ENCODE results near the gene AIFM3.
"Not testable (repeated sequence)": the region's sequence is repeated elsewhere in the genome, so short reads cannot be mapped to it uniquely, and the experiment has no call there.

AIFM3 gene

DNA sequence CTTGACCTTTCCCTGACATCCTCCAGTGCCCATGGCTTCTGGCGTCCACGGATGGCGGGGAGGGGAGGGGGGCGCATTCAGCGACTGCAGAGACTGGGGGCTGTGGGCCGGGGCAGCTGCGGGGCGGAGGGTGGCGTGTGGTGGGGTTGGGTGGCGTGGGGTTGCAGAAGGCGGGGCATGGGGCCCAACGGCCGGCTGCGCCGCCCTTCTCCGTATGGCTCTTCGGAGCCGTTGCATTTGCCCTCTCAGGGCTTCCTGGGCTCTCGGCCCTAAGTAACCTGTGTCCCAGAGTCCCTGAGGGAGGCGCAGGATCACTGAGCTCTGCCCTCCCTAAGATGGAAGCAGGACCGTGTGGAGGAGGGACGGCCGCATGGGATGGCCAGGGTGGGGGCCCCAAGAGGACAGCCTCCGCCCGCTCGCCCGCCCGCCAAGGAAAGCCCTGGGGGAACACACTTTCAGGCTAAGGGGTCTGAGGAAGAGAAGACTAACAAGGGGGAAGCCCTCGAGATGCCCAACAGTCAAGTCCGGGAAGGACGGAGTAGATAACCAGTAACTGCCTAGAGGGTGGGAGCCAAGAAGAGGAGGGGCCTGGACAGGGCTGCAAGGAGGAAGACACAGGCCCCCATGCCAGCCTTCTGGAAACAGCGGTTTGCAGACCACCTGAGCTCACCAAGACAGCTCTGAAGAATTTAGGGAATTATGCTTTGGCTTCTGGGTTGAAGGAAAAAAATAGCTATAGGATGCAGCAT, 9.2 kb upstream of the AIFM3 start:
- DNase-seq (ENCODE audit: low read depth in 2 of 2) = no peak

DNA sequence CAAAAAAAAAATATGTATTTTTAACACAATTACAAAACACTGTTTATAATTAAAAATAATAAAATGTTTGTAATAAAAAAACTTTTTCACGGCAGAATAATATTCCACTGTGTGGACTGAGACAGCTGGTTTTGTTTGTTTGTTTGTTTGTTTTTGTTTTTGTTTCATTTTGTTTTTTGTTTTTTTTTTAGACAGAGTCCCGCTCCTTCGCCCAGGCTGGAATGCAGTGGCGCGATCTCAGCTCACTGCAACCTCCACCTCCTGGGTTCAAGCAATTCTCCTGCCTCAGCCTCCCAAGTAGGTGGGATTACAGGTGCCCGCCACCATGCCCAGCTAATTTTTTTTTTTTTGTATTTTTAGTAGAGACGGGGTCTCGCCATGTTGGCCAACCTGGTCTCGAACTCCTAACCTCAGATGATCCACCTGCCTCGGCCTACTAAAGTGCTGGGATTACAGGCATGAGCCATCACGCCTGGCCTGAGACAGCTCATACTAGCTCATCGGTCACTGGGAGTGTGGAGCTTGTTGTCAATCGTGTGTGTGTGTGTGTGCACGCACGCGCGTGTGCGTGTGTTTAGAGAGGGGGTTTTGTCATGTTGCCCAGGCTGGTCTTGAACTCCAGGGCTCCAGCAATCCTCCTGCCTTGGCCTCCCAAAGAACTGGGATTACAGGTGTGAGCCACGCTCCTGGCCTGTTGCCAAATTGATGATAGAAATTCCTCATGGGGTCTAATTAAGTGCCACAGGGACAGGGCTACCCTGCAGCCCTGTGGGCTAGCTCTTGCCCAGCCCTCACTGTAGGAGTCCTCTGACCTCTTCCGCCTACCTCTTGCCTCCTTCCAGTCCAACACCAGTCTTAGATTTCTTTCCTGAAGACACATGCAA, 7.2 kb upstream of the AIFM3 start:
- DNase-seq (ENCODE audit: low read depth in 2 of 2) = no peak

DNA sequence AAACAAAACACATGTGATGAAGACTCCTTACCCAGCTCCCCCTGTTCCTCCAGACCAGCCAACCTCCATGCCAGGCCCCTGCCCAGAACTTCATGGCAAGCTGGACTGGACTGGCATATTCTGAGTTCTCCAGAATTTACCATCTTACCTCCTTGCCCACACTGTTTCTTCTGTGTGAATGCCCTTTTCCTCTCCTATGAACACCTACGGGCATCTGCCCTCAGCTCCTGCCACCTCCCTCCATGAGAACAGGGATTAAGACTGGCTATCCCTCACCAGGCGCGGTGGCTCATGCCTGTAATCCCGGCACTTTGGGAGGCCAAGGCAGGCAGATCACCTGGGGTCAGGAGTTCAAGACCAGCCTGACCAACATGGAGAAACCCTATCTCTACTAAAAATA, 6.4 kb upstream of the AIFM3 start:
- DNase-seq (ENCODE audit: low read depth in 2 of 2) = no peak

DNA sequence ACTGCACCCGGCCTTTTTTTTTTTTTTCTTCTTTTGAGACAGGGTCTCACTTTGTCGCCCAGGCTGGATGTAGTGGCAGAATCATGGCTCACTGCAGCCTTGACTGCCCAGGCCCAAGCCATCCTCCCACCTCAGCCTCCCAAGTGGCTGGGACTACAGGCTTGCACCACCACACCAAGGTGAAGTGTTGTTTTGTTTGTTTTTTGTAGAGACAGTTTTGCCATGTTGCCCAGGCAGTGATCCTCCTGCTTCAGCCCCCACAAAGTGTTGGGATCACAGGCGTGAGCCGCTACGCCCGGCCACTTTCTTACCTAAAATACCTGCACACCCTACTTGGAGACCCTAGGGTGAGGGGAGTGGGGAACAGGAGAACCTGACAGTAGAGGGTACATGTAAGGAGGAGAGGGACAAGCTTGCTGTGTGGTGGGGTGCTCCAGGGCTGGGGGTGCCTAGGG, 4.5 kb upstream of the AIFM3 start:
- no peak for DNase-seq (ENCODE audit: low read depth in 2 of 2)

DNA sequence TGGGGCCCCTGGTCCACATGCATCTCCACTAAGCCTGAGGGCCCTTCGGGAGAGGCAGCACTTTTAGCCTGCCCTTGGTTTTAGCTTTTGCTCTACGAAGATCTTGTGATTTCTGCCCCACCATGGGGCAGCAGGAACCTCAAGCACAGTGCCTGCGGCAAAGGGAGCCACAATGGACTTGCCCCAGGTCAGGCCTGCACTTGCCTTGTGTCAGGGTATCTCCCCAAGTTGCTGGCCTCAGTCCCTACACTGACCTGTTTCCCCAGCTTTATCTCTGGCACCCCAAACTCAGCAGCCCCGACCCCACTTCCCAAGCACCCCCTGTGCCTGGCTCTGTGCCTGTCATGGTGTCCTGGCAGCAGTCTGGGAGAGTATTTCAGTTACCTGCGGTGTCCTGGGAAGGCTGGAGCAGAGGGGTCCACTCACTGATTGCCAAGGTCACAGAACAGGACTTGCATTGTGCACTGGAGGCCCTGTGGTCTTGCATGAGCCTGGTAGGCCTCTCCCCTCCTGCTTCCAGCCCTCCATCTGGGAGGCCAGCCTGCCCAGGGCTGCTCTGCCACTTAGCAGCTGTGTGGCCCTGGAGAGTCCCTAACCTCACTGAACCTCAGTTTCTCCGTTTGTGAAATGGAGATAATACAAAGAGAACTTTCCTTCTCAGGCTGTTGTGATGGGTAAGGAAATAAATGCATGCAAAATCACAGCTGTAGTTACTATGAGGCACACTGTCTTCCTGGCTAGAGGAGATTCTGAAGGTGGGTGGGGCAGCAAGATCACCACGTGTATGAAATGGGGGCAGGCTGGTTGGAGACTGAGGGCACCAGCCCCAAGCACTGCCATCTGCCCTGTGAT, 3.6 kb upstream of the AIFM3 start:
- no peak for DNase-seq (ENCODE audit: low read depth in 2 of 2)

DNA sequence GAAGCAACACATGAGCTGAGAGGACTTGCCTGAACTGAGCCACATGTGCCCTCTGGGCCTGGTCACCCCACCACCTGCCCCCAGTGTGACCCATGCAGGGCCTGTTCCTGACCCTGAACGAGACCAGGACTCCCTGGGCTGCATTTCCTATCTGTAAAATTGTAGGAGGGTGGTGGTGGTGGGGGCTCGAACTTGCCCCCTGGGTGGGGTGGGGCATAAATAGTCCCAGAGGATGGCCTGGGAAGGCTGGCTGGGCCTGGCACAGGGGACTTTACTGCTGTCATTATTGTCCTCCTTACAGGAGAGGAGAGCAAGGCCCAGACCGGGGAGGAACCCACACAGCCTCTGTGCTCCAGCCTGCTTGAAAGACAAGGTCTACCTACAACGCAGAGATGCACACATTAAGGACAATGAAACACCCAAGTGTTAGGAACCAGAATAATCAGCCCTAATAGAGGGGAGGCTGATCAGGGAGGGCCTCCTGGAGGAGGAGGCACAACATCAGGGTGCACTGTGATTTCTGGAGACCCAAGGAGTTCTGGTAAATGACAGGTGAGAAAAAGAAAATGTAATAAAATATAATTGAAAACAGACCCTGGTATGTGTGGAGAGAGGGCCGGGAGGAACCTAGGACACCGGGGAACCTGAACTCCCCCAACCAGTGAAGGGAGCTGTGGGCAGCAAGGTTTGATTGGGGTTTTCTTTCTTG, 2.8 kb upstream of the AIFM3 start:
- DNase-seq (ENCODE audit: low read depth in 2 of 2) = no peak

DNA sequence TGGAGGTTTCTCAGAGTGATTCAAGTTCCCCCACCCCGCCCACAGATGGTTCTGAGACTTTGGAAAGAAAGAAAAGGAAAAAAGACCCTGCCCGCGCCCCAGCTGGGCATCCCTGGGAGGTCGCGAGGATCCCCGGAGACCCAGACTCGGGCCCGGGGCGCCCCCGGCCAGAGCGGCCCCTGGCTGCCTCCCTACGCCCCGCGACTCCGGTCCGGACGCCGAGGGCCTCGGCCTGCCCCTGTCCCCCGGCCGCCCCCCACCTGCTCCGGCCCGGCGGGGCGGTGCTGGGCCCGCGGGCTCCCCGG, 2.3 kb upstream of the AIFM3 start:
- no peak for DNase-seq (ENCODE audit: low read depth in 2 of 2)

DNA sequence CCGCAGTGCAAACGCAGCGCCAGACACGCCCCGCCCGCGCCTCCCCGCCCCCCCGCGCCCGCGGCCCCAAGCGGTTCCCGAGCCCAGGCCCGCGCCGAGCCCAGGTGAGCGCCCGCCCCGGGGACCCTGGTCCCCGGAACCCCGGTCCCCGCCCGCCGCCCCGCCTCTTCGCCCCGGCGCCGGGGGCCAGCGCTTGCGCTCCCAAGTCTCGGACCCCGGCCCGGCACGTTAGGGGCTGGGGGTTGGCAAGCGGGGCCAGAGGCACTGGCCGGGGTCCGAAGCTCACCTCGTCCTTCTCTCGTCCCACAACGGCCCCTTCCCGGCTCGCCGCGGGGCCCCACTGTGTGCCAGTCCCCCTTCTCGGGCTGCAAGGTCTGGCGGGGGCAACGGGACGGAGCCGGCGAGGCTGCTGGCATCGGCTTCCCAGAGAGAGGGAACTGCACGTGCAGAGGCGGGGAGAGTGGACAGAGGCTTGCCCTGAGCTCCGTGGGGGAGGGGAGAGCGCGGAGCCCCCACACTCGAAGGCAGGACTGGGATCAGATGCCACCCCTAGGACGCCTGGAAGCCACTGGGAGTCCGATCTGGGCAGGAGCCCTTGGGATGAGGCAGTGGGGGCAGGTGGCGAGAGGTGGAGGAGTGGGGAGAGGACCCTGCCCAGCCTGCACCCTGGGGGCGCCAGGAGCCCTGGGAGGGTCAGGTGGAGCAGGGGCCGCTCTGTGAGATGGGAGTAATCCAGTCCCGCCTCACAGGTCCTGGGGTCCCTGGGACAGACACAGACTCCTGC, 1.8 kb upstream of the AIFM3 start:
- no peak for DNase-seq (ENCODE audit: low read depth in 2 of 2)

DNA sequence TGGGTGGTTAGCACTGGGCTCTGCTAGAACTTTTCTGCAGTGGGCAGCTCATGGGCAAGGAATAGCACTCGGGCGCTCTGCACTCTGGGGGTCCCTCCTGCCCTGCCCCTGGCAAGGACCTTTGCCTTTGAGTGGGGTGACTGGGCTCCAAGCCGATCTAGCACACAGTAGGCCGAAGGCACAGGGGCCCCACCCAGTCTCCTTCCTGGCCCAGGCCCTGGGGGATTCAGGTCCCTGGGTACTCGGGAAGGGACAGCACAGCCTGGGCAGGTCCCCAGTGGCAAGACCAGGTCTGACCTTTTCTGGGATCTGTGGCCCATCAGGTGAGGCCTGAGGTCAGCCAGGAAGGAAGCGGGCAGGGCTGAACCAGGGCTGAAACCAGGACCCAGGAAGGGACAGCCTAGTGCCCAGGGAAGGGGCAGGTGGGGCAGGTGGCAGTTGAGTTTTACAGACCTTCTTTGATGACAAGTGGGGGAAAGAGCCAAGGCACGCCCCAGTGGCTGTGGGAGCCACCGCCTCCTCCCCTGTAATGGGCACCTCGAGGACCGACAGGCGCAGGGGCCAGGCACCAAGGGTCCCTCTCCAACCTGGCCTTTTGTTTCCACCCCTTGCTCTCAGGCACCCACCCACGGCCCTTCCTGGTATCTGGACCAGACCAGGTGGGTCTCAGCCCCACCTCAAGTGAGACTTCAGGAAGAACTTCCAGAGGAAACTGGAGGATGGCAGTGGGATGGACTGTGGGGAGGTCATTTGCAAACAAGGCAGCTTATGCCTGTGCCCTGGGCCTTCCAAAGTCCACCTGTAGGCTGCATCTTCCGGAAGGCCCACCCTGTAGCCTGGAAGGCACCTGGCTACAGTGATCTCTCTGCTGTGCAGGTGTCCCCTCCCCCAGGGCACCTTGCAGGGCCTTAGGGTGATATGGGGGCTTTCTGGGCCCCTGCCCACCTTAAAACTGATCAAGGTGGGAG, 883 bp upstream of the AIFM3 start:
- no peak for DNase-seq (ENCODE audit: low read depth in 2 of 2)

DNA sequence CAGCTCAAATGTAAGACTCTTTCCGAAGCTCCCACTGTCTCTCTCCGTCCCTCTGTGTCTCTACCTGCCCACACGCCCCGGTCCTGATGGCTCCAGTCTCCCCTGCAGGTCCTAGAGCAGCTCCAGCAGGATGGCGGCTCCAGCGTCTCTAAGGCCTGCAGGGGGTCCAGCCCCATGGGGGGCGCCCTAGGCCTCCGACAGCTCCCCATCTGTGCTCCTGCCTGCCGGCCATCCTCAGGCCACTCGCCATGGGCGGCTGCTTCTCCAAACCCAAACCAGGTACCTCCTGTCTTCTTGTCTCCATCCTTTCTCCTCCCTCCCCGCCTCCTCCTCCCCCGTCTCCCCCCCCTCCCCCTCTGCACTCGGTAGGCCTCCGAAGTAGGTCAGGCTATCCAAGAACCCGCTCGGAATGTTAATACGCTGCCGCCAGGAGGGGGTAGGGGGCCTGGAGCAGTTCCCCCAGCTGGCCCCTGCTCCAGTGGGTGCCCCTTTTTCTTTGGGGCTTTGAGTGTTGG, 699 bp downstream of the AIFM3 start:
- no peak for DNase-seq (ENCODE audit: low read depth in 2 of 2)

DNA sequence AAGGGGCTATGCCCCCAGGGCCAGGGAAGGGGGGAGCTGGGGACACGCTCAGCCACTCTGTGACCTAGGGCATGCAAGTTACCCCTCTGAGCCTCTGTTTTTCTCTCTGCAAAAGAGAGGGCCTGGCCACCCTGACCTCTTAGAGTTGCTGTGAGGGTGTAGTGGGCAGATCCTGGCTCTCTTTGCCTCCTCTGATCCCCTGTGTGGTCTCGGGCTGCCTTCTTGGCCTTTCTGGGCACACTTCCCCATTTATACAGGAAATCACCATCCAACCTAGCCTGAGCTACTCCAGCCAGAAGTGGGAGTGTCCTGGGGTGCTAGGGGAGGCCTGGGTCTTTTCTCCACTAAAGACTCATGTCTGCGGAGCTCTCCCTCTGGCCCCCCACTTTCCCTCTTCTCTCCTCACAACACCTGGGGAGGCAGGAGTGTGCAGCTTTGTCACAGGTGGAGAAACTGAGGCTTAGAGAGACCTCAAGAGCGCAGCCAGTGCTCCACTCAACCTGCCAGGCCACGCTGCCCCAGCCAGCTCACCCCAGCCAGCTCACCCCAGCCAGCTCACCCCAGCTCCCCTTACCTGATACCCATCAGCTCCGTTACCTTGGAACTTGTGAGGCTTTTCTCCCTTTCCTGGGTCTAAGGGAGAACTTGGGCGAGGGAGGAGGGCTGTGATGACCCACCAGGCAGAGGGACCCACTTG, 1.4 kb downstream of the AIFM3 start:
- no peak for DNase-seq (ENCODE audit: low read depth in 2 of 2)

DNA sequence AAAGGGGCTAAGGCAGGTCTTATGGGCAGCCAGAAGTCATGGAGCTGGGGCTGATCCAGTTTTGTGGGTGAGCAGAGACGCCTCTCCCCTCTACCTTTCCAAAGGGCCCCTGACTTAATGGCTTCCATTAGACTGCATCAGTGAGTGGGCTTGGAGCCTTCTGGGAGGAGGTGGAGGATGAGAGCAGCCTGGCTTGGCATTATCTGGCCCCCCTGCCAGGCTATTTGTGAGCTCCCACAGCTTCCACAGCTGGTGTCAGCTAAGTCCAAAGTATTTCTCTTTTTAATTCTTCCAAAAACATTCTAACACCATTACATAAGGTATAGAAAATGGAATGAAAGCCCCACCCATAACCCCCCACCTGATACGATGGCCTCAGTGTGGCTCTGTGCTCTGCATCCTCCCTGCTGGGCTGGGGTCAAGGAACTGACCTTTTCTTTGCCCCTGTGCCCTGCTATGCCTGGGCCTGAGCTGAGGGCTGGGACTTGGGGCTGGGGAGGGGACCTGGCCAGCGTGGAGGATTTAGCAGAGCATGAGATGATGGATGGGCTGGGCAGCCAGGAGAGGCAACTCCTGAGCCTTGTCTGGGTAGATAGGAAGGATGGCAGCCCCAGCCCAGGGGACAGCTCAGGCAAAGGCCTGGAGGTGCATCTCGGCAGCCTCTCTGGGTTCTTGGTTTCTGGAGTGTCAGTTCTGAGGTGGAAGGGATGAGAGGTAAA, 4.0 kb downstream of the AIFM3 start:
- DNase-seq (ENCODE audit: low read depth in 2 of 2) = no peak

DNA sequence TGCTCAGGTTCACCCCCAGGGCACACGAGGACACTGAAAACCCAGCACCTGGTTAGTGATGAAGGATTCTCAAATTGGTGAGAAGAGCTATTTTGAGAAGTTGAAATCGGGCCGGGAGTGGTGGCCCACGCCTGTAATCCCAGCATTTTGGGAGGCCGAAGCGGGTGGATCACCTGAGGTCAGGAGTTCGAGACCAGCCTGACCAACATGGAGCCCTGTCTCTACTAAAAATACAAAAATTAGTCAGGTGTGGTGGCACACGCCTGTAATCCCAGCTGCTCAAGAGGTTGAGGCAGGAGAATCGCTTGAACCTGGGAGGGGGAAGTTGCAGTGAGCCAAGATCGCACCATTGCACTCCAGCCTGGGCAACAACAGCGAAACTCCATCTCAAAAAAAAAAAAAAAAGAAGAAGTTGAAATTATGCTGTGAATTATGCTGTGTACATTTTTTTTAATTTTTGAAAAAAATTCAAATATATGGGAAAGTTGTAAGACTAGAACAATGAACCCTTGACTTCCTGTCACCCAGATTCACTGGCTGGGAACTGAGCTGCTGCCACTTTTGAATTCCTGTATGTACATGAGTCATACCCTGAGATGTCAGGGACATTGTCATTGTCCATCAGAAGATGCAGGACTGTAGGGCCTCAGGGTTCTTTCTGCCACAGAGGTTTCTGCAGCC, 5.1 kb downstream of the AIFM3 start:
- DNase-seq (ENCODE audit: low read depth in 2 of 2) = not testable (repeated sequence)

DNA sequence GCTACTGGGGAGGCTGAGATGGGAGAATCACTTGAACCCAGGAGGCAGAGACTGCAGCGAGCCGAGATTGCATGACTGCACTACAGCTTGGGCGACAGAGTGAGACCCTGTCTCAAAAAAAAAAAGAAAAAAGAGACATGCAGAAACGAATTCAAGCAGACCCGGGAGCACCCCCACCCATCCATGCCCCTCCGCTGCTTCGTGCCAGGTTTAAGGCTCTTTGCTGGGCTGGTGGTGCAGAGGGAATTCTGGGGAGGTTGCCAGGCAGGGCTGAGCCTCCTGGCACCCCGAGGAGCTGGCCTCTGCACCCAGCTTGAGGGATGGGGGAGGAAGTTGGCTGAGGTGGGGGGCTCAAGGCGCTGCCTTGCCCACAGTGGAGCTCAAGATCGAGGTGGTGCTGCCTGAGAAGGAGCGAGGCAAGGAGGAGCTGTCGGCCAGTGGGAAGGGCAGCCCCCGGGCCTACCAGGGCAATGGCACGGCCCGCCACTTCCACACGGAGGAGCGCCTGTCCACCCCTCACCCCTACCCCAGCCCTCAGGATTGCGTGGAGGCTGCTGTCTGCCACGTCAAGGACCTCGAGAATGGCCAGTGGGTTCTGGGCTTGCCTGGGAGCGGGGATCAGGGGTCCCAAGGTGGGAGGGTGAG, 6.0 kb downstream of the AIFM3 start:
- DNase-seq (ENCODE audit: low read depth in 2 of 2) = no peak

DNA sequence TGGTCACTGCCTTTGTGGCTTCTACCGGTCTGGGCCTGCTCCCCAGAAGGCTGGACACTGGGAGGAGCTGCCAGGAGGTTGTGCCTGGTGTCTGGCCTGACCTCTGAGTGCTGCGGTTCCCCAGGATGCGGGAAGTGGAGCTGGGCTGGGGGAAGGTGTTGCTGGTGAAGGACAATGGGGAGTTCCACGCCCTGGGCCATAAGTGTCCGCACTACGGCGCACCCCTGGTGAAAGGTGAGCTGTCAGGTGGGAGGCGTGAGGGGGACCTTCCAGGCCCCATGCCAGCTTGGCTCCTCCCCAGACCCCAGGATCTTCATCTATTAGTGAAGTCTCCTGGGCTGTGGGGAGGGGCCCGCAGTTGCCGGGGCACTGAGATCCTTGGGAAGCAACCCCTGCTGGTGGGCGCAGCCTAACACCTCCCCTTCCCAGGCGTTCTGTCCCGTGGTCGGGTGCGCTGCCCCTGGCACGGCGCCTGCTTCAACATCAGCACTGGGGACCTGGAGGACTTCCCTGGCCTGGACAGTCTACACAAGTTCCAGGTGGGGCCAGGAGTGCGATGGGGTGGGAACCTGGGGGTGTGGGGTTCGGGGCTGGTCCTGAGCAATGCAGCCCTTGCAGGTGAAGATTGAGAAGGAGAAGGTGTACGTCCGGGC, 6.7 kb downstream of the AIFM3 start:
- no peak for DNase-seq (ENCODE audit: low read depth in 2 of 2)

DNA sequence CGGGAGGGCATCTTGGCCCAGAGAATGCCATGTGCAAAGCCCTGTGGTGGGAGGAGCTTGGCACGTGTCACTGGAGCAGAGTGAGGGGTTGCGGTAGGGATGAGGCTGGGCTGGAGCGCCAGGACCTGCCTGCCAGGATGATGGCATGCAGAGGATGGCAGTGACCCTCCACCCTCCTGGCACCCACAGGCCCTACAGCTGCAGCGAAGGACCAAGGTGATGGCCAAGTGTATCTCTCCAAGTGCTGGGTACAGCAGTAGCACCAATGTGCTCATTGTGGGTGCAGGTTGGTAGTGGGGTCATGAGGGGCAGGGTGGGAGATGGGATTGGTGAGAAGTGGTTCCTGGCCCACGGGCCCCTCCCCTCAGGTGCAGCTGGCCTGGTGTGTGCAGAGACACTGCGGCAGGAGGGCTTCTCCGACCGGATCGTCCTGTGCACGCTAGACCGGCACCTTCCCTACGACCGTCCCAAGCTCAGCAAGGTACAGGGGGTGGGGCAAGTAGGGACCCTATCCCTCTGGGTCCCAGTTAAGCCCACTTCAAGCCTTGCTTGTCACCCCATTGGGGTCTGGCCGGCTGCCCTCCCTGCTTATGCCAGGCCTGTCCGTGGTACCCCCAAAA, 7.4 kb downstream of the AIFM3 start:
- no peak for DNase-seq (ENCODE audit: low read depth in 2 of 2)
